Epithelial cell of proximal tubule (primary cell): ENCODE results near the gene RIT1. TPM values are rescaled to one million over a fixed set of nuclear protein-coding genes. Genes with fewer than 3 reads are reported as not detected.
"Not testable (repeated sequence)": the region's sequence is repeated elsewhere in the genome, so short reads cannot be mapped to it uniquely, and the experiment has no call there.

Source experiments
- DNase-seq: peaks from one replicate; pipeline ENCODE4 v3.0.0-alpha.2; 2011; ENCODE audit warnings: low read depth
- H3K4me3 ChIP-seq: 2 replicates; pipeline ENCODE4 v1.5.1; 2011; ENCODE audit warnings: low read depth, mild to moderate bottlenecking, low read length
- CTCF ChIP-seq: conservative IDR thresholded peaks from 2 replicates; pipeline ENCODE4 v1.5.1; 2012; ENCODE audit warnings: low read depth, mild to moderate bottlenecking, low read length
- total RNA-seq: library from RNA; depleted of rRNA; stranded (reverse); fragments of >200 nt; gene quantifications from 2 replicates; pipeline ENCODE4 v1.2.3, GENCODE V29; 2015

The RIT1 gene
- total RNA-seq, 1 donor from 2014 or later, result 17.6 TPM

- H3K4me3 ChIP-seq, result no peak overlapping the region
- DNase-seq, result no peak
- no peak for TF ChIP-seq CTCF
Measured at GRCh38 chr1:155904261-155904660, 6.9 kb downstream of the RIT1 start.

- TF ChIP-seq CTCF, result no peak
- no peak overlapping the region for H3K4me3 ChIP-seq
Measured at GRCh38 chr1:155900161-155900560, 11.0 kb downstream of the RIT1 start.

GRCh38 chr1:155899683-155900082 is 11.5 kb downstream of the RIT1 start:
- DNase-seq, result no peak
- no peak for TF ChIP-seq CTCF
- H3K4me3 ChIP-seq, result no peak overlapping the region

More at GRCh38 chr1:155900161-155900560, 11.0 kb downstream of the RIT1 start:
- DNase-seq, result no peak

- no peak overlapping the region for H3K4me3 ChIP-seq
- TF ChIP-seq CTCF, result no peak
- DNase-seq, result no peak
Measured at GRCh38 chr1:155898888-155899287, 12.3 kb downstream of the RIT1 start.

GRCh38 chr1:155897746-155898145 is 13.4 kb downstream of the RIT1 start:
- no peak for TF ChIP-seq CTCF
- no peak for DNase-seq
- no peak overlapping the region for H3K4me3 ChIP-seq

- not testable (repeated sequence) for H3K4me3 ChIP-seq, DNase-seq
Measured at GRCh38 chr1:155896476-155896875, 14.7 kb downstream of the RIT1 start.

GRCh38 chr1:155895617-155896016 is 15.5 kb downstream of the RIT1 start:
- not testable (repeated sequence) for DNase-seq, H3K4me3 ChIP-seq

GRCh38 chr1:155893389-155894142 is 17.6 kb downstream of the RIT1 start:
- H3K4me3 ChIP-seq, result no peak overlapping the region

More at GRCh38 chr1:155893389-155894142, 17.6 kb downstream of the RIT1 start:
- no peak for TF ChIP-seq CTCF
- DNase-seq, result no peak
